ENCODE data around the gene DCAF6. TPM values are rescaled to one million over a fixed set of nuclear protein-coding genes. Genes with fewer than 3 reads are reported as not detected.

DCAF6 gene
- total RNA-seq, 1 donor from 2014 or later, result 167 TPM

GRCh38 chr1:167949785-167950184 lies 13.3 kb downstream of the DCAF6 start:
- intact Hi-C loops (cut with DNase I), result no loop called here

GRCh38 chr1:167950569-167950968 lies 14.1 kb downstream of the DCAF6 start:
- DNase-seq (ENCODE audit: low spot score), result no peak
- intact Hi-C loops (cut with DNase I), result no loop called here

More at GRCh38 chr1:167949785-167950184, 13.3 kb downstream of the DCAF6 start:
- no peak for DNase-seq (ENCODE audit: low spot score)

GRCh38 chr1:167955915-167956314 lies 19.4 kb downstream of the DCAF6 start:
- intact Hi-C loops (cut with DNase I), result no loop called here

GRCh38 chr1:167957710-167958109 lies 21.2 kb downstream of the DCAF6 start:
- intact Hi-C loops (cut with DNase I), result no loop called here
- DNase-seq (ENCODE audit: low spot score), result no peak

More at GRCh38 chr1:167955915-167956314, 19.4 kb downstream of the DCAF6 start:
- no peak for DNase-seq (ENCODE audit: low spot score)

GRCh38 chr1:167964646-167965045 lies 28.2 kb downstream of the DCAF6 start:
- no peak for DNase-seq (ENCODE audit: low spot score)
- intact Hi-C loops (cut with DNase I), result no loop called here

- intact Hi-C loops (cut with DNase I), result no loop called here
- DNase-seq (ENCODE audit: low spot score), result no peak
Observed at GRCh38 chr1:167966050-167966449, 29.6 kb downstream of the DCAF6 start.

- intact Hi-C loops (cut with DNase I), result no loop called here
- DNase-seq (ENCODE audit: low spot score), result no peak
Observed at GRCh38 chr1:167968569-167968968, 32.1 kb downstream of the DCAF6 start.

GRCh38 chr1:167973832-167974231 lies 37.3 kb downstream of the DCAF6 start:
- DNase-seq (ENCODE audit: low spot score), result no peak
- intact Hi-C loops (cut with DNase I), result no loop called here

GRCh38 chr1:167974698-167975097 lies 38.2 kb downstream of the DCAF6 start:
- intact Hi-C loops (cut with DNase I), result no loop called here

GRCh38 chr1:167977245-167977644 lies 40.8 kb downstream of the DCAF6 start:
- DNase-seq (ENCODE audit: low spot score), result no peak

More at GRCh38 chr1:167974698-167975097, 38.2 kb downstream of the DCAF6 start:
- DNase-seq (ENCODE audit: low spot score), result no peak

GRCh38 chr1:167981933-167982332 lies 45.5 kb downstream of the DCAF6 start:
- intact Hi-C loops (cut with DNase I), result no loop called here
- no peak for DNase-seq (ENCODE audit: low spot score)

More at GRCh38 chr1:167977245-167977644, 40.8 kb downstream of the DCAF6 start:
- intact Hi-C loops (cut with DNase I), result no loop called here

GRCh38 chr1:167983797-167984420 lies 47.4 kb downstream of the DCAF6 start:
- intact Hi-C loops (cut with DNase I), result no loop called here
- no peak for DNase-seq (ENCODE audit: low spot score)

- intact Hi-C loops (cut with DNase I), result no loop called here
- DNase-seq (ENCODE audit: low spot score), result no peak
Observed at GRCh38 chr1:167984886-167985489, 48.5 kb downstream of the DCAF6 start.

- DNase-seq (ENCODE audit: low spot score), result no peak
- intact Hi-C loops (cut with DNase I), result no loop called here
Observed at GRCh38 chr1:167987174-167987573, 50.7 kb downstream of the DCAF6 start.

- DNase-seq (ENCODE audit: low spot score), result no peak
- intact Hi-C loops (cut with DNase I), result no loop called here
Observed at GRCh38 chr1:167991546-167991945, 55.1 kb downstream of the DCAF6 start.

- no peak for DNase-seq (ENCODE audit: low spot score)
- intact Hi-C loops (cut with DNase I), result no loop called here
Observed at GRCh38 chr1:167993720-167994119, 57.2 kb downstream of the DCAF6 start.

- no peak for DNase-seq (ENCODE audit: low spot score)
- intact Hi-C loops (cut with DNase I), result no loop called here
Observed at GRCh38 chr1:167994560-167994959, 58.1 kb downstream of the DCAF6 start.

- DNase-seq (ENCODE audit: low spot score), result no peak
- intact Hi-C loops (cut with DNase I), result no loop called here
Observed at GRCh38 chr1:167995038-167995437, 58.6 kb downstream of the DCAF6 start.

- intact Hi-C loops (cut with DNase I), result no loop called here
- DNase-seq (ENCODE audit: low spot score), result no peak
Observed at GRCh38 chr1:167996266-167996665, 59.8 kb downstream of the DCAF6 start.

GRCh38 chr1:167997037-167997575 lies 60.6 kb downstream of the DCAF6 start:
- intact Hi-C loops (cut with DNase I), result no loop called here
- no peak for DNase-seq (ENCODE audit: low spot score)

- intact Hi-C loops (cut with DNase I), result no loop called here
Observed at GRCh38 chr1:167999877-168000276, 63.4 kb downstream of the DCAF6 start.

More at GRCh38 chr1:167999877-168000276, 63.4 kb downstream of the DCAF6 start:
- no peak for DNase-seq (ENCODE audit: low spot score)
